GM19035 (cell line): ENCODE measurements around the gene RENBP.

Experiments used
- ATAC-seq: cut with Tn5 transposase; IDR thresholded peaks from one replicate; pipeline ENCODE4 v1.9.1; 2021; ENCODE audit not compliant: unreplicated experiment

The RENBP gene

DNA sequence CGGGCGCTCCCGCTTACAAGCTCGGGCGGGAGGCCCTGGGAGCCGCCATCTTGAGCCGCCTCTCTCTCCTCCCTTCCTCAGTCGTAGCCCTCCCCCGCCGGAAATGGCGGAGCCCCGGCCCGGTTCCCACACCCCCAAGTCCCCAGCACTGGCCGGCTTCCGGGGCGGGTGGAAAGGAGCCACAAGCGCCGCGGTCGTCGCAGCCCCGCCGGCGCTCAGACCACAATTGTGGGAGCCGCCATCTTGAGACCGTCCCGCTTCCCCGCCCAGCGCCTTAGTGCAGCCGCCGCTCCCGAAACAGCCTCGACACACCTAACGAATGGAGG lies 26.6 kb upstream of the RENBP start:
- ATAC-seq: peak; percentile 36

DNA sequence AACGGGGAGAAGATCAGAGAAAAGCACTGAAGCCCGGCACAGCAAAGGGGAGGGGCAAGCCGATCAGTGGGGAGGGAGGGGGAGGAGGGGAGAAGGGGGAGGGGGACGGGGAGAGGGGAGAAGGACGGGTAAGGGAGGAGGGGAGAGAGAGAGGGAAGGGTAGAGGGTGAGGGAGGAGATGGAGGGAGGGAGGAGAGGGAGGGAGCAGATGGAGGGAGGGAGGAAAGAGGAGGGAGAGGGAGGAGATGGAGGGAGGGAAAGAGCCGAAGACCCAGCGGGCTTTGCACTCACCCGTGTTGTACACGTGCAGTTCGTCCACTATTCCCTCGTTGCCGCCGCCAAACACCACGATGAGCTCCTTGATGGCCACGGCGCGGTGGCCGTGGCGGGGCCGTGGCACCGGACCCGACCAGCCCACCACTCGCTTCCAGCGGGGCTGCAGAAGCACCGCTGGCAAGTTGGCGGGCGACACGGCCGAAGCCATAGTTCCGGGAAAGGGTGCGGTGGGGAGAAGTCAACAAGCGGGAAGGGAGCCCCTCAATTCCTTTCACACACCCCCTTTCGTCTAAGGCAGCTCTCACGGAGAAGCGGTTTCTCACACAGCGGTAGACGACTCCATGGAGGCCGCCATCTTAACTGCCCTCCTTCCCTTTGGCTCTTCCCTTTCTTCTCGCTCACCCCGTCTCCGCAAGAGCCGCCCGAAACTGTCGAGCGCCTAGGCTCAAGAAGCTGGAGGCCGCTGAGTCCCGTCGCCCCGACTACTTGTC lies 26.1 kb upstream of the RENBP start:
- peak; percentile 0 for ATAC-seq

DNA sequence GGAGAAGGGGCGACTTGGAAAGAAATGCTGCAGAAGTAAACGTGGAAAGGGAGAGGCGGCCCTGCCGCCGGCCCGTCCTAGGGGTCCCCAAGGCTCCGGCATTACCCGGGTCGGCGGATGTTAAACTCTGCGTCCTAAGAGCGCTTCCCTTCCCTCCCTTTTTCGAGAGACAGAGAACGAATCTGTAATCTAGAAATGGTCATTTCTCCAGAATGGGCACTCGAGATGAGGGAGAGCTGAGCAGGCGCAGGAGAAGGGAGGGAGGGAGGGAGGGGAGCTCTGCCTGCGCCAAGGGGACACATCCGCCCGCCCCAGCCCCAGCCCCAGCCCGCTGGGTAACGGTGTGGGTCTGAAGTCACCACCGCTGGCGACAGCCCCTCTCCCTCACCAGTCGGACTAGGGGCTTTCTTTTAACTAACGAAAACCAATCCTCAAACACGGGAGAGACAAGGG lies 25.5 kb upstream of the RENBP start:
- ATAC-seq: no peak

DNA sequence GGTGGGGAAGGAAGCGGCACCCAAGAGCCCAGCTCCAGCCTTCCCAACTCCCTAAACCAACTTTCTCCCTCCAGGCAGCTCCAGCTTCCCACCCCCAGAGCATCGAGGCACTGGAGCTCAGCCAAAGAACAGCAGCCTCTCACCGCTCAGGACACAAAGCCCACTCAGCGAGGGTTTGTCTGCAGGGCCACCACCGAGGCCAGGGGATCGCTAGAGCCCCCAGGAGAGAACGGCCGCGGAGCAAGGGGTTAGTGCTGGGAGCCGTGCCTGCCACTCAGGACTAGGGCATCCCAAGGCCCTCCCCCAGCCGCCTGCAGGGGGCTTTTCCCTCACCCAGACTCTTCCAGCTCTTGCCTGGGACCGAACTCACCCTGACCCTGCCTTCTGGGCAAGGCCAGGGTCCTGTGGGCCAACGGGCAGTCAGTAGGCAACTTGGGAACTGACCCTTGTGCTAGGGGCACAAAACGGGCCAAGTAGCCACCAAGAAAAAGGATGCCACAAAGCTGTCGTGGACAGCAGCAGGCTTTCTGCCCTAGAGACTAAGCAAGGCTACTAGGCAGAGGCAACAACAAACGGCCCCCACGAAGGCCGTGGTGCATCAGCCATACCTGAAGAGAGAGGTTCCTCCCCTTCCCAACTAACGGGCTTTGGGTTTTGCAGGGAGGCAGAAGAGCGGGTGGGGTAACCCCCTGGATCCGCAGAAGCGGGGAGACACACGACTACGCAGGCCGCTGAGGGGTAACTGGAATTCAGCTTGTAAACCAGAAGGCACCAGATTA lies 24.9 kb upstream of the RENBP start:
- no peak for ATAC-seq

DNA sequence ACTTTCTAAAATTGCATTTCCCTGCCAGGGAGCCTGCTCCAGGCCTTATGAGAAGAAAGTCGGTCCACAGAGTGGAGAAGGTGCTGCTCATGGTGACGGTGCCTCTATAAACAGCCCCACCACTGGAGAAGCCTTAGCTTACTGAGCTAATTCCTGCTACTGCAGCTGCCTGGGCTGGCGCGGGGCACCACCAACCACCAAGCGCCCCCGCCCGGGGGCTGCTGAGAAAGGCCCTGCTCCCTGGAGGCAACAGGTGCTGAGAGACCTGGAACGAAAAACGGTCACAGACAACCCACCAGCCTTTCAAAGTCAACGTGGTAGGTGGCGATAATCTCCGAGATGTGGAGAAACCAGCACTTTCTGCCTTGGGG lies 24.3 kb upstream of the RENBP start:
- no peak for ATAC-seq

DNA sequence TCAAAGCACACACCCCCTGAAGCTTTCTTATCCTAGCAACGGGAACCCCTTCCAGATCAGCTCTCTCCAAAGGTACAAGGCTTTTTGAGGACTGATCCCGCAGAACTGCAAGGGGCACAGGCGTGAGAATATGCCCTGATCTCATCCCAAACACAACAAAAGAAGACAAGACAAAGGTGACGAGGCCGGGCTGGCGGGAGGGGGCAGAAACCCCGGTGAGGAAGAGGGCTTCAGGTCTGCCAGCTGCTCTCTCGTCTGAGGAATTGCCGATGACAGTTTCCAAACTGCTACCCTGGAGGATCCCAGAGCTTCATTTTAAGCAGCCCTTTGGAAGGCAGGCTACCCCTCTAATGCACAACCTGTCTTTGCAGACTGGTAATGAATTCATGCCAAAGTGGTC lies 23.8 kb upstream of the RENBP start:
- ATAC-seq: no peak

DNA sequence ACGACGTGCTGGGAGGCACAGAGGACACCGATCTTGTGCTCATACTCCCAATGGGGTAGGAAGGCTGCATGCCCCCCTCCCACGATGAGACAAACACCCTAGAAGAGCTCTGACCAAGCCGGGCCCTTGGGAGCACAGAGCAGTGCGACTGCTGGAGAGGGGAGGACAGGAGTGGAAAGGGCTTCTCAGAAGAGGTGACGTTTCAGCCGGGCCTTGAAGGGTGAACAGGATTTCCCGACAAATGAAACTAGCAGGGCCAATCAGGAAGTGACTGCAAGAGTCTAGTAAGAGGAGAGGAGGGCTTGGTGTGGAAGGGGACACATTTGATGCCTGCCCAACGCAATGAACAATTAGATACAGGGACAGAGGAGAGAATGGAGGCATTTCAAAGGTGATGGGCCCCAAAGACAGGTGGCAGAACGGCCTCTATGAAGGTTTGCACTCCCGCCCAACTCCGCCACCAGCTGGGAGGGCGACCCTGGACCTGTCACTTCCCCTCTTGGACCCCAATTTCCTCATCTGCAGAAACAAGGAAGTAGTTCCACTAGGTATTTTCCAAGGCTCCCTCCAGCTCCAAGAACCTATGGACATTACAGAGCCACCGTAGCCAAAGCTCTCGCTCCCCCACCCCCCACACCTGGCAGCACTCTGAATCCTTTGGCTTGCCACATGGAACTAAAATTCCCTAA lies 23.2 kb upstream of the RENBP start:
- no peak for ATAC-seq

DNA sequence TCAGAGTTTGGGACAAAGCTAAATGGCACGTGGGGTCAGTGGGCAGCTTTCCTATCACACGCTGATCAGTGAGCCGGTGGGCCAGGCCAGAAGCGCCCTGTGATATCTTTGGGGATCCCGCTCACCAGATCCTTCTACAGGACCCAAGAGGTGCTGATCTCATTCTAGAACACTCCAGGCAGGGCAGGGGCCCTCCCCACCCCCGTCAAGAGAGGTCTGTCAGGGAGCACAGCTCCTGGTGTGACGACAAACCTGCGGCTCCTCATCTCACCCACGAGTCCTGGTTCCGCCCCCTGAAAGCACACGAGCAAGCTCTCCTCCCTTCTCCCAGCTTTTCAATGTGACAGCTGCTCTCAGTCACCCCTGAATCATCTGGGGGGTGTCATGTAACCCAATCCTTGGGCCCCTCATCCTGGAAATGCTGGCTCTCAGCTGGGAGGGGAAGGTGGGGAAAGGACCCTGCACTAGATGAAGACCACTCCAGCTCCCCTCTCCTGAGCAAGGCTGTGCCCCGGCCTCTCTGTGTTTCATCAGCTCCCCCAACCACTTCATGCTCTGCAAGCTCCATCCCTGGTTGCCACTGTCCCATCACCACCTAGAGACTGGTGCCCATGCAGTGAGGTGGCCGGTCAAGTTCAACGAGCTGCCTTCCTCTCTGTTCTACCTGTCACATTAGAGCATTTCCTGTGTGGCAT lies 22.5 kb upstream of the RENBP start:
- no peak for ATAC-seq

DNA sequence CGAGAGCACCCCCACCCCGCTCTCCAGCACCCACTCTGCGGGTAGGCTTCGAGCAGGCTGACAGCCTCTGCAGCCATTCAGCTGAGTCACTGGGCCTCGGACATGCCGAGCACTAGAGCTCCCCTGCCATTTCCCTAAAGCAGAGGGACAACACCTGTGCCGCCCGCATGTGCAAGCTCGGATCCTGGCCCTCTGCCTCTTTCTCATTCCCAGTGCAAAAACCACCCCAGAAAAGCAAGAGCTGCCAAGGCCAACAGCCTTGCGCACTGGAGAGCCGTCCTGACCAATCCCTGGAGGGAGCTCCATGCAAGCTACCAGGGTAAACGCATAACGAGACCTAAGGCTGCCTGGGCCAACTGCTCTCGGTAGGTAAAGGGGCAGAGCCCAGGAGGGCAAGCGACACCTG lies 21.8 kb upstream of the RENBP start:
- ATAC-seq: no peak

DNA sequence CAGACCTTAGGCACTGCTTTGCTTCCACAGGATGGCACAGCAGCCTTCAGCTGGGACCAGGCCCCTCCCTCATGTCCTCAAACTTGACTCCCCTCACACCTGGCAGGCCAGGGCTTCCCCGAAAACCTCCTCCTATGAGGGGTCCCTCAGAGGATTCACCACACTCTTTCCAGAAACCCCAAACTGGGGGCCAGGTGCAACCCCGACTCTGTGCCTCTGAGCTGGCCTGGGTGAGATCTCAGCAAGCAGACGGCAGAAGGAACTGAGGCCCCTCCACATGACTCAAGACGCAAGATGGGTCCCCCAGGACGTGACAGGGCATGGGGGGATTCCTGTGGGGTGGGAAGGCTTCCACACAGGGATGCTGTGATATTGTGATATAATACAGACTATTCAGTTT lies 21.0 kb upstream of the RENBP start:
- no peak for ATAC-seq

DNA sequence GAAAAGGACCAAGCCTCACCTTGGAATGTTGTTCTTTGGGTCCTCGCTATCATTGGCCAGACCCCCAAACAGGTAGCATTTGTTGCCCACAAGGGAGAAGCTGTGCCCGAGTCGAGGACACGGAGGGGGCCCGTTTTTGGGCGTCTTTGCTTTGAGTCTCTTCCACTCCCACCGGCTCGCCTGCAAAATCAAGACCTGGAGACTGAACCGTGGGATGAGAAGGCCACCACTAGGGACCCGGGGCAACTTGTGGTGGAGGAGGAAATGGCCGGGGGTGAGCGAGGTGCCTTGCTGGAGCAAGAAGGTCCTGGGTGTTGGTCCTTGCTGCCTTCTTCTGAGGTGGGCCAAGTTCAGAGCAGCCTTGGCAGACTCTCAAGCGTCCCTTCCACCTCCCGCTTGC lies 19.7 kb upstream of the RENBP start:
- no peak for ATAC-seq

DNA sequence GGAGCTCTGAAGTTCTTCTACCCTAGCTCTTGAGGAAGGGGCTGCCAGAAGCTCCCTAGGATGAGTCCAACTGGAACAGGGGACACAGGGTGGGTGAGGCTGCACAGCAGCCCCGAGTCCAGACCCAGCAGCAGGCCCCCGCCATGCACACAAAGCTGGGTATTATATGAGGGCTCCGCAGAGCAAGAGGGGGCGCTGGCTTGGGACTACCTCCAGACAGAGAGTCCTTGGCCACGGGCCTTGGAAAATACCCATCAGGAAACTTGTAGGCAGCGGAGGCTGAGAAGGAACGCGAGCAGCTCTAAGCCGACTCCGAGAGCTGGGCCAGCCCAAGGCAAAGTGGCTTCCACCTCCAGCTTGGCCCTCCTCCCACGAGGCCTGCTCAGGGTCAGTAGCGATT lies 19.1 kb upstream of the RENBP start:
- no peak for ATAC-seq

DNA sequence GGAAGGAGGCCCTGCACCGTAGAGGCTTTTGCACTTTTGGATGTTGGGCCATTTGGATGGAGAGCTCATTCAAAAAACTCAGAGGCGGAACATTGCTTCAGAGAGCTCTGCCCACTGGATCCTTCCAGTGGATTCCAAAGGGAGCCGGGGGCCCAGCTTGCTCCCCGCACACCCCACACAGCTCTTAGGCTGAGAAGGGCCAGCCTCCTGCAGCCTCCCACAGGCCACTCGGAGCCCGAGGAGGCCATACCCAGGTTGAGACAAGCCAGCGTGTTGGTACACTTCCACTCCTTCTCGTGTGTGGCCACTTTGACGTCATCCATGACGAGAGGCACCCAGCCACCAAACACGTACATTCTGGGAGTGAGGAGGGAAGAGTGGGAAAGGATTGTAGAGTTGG lies 16.8 kb upstream of the RENBP start:
- no peak for ATAC-seq

DNA sequence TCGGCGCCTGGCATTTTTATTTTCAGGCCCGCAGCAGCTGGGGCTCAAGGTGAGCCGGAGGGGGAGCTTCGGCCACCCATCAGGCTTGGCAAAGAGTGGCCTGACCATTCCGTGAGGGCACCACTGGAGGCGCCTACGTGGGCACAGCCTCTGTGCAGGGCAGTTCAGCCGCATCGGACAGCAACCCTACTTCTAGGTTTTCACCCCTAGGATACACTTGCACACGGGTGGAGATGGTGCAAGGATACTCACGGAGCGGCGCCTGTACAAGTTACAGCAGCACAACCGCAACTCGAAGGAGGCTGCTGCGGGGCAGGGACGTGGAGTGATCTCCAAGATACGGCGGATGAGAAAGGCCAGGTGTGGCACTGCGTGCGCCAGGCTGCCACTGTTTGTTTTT lies 16.3 kb upstream of the RENBP start:
- no peak for ATAC-seq

DNA sequence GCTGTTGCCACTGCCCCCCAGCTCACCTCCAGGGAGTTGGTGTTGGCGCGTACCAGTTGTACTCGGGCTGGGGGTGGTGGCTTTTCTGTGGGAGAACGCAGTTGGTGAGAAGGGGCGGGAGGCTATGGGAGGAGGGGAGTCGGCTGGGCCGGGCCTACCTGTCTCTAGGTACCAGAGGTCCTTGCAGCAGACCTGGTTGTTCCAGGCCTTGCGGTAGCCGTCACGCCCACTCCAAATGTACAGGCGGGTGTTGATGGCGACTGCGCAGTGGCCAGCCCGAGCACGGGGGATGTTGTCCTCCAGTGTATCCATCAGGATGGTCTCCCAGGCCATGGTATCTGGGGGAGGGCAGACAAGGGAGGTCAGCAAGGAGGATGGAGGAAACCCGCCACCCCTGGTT lies 15.6 kb upstream of the RENBP start:
- ATAC-seq: no peak

DNA sequence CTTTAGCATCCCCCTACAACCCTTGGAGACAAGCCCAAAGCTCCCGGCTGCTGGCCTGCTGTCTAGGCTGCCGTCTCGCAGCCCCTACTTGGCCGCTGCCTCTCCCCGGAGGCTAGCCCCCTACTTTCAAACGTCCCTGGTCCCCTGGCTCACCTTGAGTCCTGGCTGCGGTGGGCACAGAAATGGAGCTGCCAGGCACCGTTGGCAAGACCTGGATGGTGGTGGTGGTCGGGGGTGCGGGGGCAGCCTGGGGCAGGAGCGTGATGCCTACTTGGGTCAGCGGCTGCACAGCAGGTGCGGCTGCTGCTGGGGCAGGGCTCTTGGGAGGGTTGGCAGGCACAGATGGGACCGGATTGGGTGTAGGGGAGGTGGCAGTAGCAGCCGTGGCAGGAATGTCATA lies 15.2 kb upstream of the RENBP start:
- ATAC-seq: no peak

DNA sequence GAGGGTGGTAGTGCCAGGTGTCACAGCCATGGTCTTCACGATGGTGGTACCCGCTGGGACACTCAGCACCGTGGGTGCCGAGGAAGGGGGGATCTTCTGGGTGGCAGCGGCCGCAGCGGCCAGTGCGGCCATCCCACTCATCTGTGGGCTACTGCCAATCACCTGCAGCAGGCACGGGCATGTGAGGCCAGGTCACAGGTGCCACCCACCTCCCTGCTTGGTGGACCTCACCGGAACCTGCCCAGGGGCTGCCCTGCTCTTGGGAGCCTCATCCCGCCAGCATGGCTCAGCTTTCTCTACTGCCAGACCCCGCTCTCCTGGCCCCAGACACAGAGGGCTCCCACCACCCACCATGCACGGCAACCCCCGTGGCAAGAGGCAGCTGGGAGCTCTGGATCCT lies 14.2 kb upstream of the RENBP start:
- ATAC-seq: no peak

DNA sequence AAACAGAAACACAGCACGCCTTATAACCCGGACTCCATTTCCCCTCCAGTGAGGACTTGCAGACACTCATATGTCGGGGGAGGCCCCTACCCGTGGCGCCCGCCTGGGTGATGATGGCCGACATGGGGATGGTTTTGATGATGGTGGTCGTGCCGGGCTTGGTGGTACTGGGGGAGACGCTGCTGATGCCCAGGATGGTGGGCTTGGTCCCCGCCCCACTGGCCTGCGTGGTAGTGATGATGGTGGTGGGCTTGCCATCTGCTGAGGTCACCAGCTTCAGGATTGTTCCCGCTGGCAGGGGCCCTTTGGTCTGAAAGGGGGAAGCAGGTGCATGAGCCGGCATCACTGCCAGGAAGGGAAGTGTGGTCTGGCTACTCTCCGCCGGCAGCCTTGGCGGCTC lies 12.8 kb upstream of the RENBP start:
- no peak for ATAC-seq

DNA sequence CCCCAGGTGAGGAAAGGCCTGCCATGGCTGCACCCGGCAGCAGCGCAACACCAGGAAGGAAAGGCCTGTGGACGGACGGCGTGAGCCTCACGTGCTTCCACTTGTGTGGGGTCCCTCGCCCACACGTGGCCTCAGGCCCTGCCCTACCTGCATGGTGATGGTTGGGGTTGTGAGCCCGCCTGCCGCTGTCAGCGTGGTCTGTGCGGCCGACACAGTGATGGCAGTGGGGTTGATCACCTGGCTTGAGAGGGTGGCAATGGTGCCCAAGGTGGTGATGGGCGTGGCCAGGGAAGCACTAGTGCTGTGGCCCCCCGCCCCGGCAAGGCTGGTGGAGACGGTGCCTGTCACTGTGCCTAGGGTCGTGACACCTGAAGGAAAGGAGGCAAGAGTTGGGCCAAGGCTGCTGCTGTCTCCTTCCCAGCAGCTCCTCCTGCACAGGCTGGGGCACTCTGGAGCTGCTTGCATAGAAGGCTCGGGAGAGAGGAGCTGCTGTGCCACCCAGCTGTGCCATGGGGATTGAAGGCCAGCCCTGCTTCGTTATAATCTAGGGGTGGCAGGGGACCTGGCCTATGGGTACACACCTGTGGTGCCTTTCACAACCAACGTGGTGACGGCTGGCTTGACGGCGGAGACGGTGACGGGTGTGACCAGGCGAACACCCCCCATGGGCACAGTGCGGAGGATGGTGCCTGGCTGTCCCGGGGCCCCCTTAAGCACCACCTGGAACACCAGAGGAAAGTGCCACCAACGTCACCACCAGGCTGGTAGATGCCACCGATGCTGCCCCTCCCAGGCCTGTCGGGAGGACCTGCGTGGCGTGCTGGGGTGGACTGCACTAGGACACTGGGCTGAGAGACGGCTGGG lies 11.8 kb upstream of the RENBP start:
- ATAC-seq: no peak

DNA sequence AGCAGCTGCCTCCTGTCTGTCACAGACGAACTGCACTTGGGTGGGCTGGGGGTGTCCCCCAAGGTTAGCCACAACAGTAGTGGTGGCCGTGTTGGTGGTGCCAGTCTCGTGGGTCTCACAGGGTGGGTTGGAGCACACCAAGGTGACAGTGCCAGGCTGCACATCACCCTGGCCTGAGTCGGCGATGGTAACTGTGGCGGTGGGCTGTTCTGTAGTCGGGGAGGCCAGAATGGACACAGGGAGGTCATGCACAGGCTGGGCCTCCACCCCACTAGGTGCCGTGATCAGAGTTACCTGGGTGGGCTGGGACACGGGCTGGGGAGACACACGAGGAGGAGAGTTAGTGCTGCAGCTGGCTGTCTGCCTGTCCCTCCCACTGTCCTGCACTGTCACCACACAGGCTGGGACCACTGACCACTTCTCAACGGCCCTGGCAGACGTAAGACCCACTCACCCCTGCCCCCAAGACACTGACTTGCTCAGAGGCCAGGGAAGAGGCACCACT lies 10.8 kb upstream of the RENBP start:
- no peak for ATAC-seq
